ENCODE measurements around the gene NFKBIZ.

- TF ChIP-seq POLR2AphosphoS5 (IDR thresholded peaks at IDR 0.05; ENCODE audit: low read depth, low read length) (no peak), FOXM1 (IDR thresholded peaks at IDR 0.05; ENCODE audit: low read depth) (no peak), JUND (IDR thresholded peaks at IDR 0.05) (no peak), CTCF (IDR thresholded peaks at IDR 0.05) (no peak), EP300 (IDR thresholded peaks at IDR 0.05; ENCODE audit: borderline replicate concordance in 1 of 2, low read depth in 1 of 2, low read length in 1 of 2) (no peak), TEAD4 (IDR thresholded peaks at IDR 0.05; ENCODE audit: borderline replicate concordance, insufficient read depth) (no peak), RAD21 (IDR thresholded peaks at IDR 0.05; ENCODE audit: low read length) (no peak), TAF1 (IDR thresholded peaks at IDR 0.05; ENCODE audit: borderline replicate concordance, low read depth, low read length) (no peak), CHD2 (IDR thresholded peaks at IDR 0.05; ENCODE audit: low read length, partially characterized antibody) (no peak), FOSL2 (IDR thresholded peaks at IDR 0.05; ENCODE audit: borderline replicate concordance, low read depth) (no peak), YY1 (IDR thresholded peaks at IDR 0.05; ENCODE audit: low read depth) (no peak), RFX5 (IDR thresholded peaks at IDR 0.05; ENCODE audit: low read length) (no peak), ZBTB33 (IDR thresholded peaks at IDR 0.05; ENCODE audit: borderline replicate concordance, low read depth) (no peak)
- TF ChIP-seq, protein P1, sequence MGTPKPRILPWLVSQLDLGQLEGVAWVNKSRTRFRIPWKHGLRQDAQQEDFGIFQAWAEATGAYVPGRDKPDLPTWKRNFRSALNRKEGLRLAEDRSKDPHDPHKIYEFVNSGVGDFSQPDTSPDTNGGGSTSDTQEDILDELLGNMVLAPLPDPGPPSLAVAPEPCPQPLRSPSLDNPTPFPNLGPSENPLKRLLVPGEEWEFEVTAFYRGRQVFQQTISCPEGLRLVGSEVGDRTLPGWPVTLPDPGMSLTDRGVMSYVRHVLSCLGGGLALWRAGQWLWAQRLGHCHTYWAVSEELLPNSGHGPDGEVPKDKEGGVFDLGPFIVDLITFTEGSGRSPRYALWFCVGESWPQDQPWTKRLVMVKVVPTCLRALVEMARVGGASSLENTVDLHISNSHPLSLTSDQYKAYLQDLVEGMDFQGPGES (IDR thresholded peaks at IDR 0.05; ENCODE audit: low read depth, low read length), result no peak
Measured at GRCh38 chr3:101897013-101897412, 47.7 kb downstream of the NFKBIZ start.

All from SK-N-SH (cell line).